Liver (tissue), 3 donors: Measurements from ENCODE around the gene DHX30.

Source experiments
- EGR1 ChIP-seq, 2 donors: IDR thresholded peaks; 2 replicates each; pipeline ENCODE4 v1.6.1; 2016 to 2018; ENCODE audit warnings: antibody characterized with exemption in 2 of 2, low read depth in 2 of 2
- FOXA2 ChIP-seq: IDR thresholded peaks from 2 replicates; pipeline ENCODE4 v1.6.1; 2016; ENCODE audit warnings: antibody characterized with exemption
- GABPA ChIP-seq, 2 donors: IDR thresholded peaks in 1 of 2; conservative IDR thresholded peaks in 1 of 2; 2 replicates each; pipeline ENCODE4 v1.6.1; 2016; ENCODE audit warnings: antibody characterized with exemption in 2 of 2, mild to moderate bottlenecking in 1 of 2, moderate library complexity in 1 of 2
- JUND ChIP-seq, 2 donors: IDR thresholded peaks; 2 replicates each; pipeline ENCODE4 v1.6.1; 2016; ENCODE audit warnings: antibody characterized with exemption in 2 of 2
- RAD21 ChIP-seq, 2 donors: IDR thresholded peaks; 2 replicates each; pipeline ENCODE4 v1.6.1; 2016; ENCODE audit warnings: antibody characterized with exemption in 2 of 2, mild to moderate bottlenecking in 2 of 2
- RXRA ChIP-seq, 2 donors: IDR thresholded peaks; 2 replicates each; pipeline ENCODE4 v1.6.1; 2017 to 2018; ENCODE audit warnings: antibody characterized with exemption in 2 of 2, mild to moderate bottlenecking in 1 of 2
- TAF1 ChIP-seq: conservative IDR thresholded peaks from 2 replicates; pipeline ENCODE4 v1.6.1; 2016; ENCODE audit warnings: antibody characterized with exemption, mild to moderate bottlenecking
- YY1 ChIP-seq: IDR thresholded peaks from 2 replicates; pipeline ENCODE4 v1.6.1; 2016; ENCODE audit warnings: antibody characterized with exemption, mild to moderate bottlenecking
- TF ChIP-seq, protein P1 (sequence below): fragments of 150-350 bp; IDR thresholded peaks from 2 replicates; pipeline ENCODE4 v1.5.1; 2017; ENCODE audit warnings: improper control_type of control experiment, low read depth, low read length; ENCODE audit not compliant: missing input control
- TF ChIP-seq, protein P2 (sequence below): IDR thresholded peaks from 2 replicates; pipeline ENCODE4 v1.6.1; 2016; ENCODE audit warnings: antibody characterized with exemption
- TF ChIP-seq, protein P3 (sequence below): IDR thresholded peaks from 2 replicates; pipeline ENCODE4 v1.6.1; 2016; ENCODE audit warnings: antibody characterized with exemption, mild to moderate bottlenecking
- TF ChIP-seq, protein P4 (sequence below): IDR thresholded peaks from 2 replicates; pipeline ENCODE4 v1.6.1; 2016; ENCODE audit warnings: antibody characterized with exemption
- donor health status: healthy.
- donor health status: healthy.

DNA sequence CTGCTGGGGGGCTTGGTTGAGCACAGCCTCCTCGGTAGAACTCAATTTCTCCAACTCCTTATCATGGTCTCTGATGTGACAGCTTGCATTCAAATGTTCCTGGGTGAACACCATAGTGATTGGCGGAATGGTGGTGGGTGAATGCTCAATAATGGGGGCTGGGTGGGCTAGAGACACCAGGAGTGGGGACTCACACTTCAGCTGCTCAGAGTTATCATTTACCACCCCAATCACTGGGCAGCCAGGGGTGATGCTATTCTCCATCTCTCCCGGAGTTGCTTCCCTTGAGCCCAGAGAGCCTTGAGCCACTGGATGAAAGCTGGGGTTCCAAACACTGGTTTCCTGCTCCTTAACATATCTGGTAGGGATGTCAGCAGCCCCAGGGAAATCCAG is 88.7 kb downstream of the DHX30 start:
- TF ChIP-seq TAF1 (no peak), EGR1 (IDR thresholded peaks at IDR 0.05; ENCODE audit: low read depth in 2 of 2) (no peak), RXRA (IDR thresholded peaks at IDR 0.05) (no peak), GABPA (IDR thresholded peaks at IDR 0.05 in 1 of 2, conservative IDR thresholded peaks at IDR 0.05 in 1 of 2) (no peak), YY1 (no peak), RAD21 (IDR thresholded peaks at IDR 0.05) (no peak), FOXA2 (no peak), JUND (IDR thresholded peaks at IDR 0.05) (no peak)
- TF ChIP-seq, protein P1, sequence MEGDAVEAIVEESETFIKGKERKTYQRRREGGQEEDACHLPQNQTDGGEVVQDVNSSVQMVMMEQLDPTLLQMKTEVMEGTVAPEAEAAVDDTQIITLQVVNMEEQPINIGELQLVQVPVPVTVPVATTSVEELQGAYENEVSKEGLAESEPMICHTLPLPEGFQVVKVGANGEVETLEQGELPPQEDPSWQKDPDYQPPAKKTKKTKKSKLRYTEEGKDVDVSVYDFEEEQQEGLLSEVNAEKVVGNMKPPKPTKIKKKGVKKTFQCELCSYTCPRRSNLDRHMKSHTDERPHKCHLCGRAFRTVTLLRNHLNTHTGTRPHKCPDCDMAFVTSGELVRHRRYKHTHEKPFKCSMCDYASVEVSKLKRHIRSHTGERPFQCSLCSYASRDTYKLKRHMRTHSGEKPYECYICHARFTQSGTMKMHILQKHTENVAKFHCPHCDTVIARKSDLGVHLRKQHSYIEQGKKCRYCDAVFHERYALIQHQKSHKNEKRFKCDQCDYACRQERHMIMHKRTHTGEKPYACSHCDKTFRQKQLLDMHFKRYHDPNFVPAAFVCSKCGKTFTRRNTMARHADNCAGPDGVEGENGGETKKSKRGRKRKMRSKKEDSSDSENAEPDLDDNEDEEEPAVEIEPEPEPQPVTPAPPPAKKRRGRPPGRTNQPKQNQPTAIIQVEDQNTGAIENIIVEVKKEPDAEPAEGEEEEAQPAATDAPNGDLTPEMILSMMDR: no peak
- TF ChIP-seq, protein P2, sequence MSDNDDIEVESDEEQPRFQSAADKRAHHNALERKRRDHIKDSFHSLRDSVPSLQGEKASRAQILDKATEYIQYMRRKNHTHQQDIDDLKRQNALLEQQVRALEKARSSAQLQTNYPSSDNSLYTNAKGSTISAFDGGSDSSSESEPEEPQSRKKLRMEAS: no peak
- TF ChIP-seq, protein P3, sequence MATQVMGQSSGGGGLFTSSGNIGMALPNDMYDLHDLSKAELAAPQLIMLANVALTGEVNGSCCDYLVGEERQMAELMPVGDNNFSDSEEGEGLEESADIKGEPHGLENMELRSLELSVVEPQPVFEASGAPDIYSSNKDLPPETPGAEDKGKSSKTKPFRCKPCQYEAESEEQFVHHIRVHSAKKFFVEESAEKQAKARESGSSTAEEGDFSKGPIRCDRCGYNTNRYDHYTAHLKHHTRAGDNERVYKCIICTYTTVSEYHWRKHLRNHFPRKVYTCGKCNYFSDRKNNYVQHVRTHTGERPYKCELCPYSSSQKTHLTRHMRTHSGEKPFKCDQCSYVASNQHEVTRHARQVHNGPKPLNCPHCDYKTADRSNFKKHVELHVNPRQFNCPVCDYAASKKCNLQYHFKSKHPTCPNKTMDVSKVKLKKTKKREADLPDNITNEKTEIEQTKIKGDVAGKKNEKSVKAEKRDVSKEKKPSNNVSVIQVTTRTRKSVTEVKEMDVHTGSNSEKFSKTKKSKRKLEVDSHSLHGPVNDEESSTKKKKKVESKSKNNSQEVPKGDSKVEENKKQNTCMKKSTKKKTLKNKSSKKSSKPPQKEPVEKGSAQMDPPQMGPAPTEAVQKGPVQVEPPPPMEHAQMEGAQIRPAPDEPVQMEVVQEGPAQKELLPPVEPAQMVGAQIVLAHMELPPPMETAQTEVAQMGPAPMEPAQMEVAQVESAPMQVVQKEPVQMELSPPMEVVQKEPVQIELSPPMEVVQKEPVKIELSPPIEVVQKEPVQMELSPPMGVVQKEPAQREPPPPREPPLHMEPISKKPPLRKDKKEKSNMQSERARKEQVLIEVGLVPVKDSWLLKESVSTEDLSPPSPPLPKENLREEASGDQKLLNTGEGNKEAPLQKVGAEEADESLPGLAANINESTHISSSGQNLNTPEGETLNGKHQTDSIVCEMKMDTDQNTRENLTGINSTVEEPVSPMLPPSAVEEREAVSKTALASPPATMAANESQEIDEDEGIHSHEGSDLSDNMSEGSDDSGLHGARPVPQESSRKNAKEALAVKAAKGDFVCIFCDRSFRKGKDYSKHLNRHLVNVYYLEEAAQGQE: no peak
- TF ChIP-seq, protein P4, sequence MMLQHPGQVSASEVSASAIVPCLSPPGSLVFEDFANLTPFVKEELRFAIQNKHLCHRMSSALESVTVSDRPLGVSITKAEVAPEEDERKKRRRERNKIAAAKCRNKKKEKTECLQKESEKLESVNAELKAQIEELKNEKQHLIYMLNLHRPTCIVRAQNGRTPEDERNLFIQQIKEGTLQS: no peak
